Upper lobe of left lung (tissue), 4 donors: ENCODE measurements around the gene RAPH1.

Experiments
- EP300 ChIP-seq, 4 donors: sonication (generic); formaldehyde crosslinking; IDR thresholded peaks; one replicate each; pipeline ENCODE4 v1.5.1; 2017; ENCODE audit warnings: antibody characterized with exemption in 4 of 4, control low read depth in 2 of 4
- POLR2A ChIP-seq, 4 donors: fragments of 450-650 bp; IDR thresholded peaks; one replicate each; pipeline ENCODE4 v1.5.1; 2016 to 2017; ENCODE audit warnings: antibody characterized with exemption in 4 of 4, mild to moderate bottlenecking in 2 of 4
- POLR2AphosphoS5 ChIP-seq, 2 donors: sonication (generic); formaldehyde crosslinking; IDR thresholded peaks; one replicate each; pipeline ENCODE4 v1.5.1; 2017; ENCODE audit warnings: antibody characterized with exemption in 2 of 2
- TF ChIP-seq, protein P1 (sequence below), 6 experiments: fragments of 450-650 bp in 4 of 6; fragments of 200-600 bp in 2 of 6; sonication (generic) in 2 of 6; IDR thresholded peaks; one replicate each; pipeline ENCODE4 v1.5.1; 2016 to 2019; ENCODE audit warnings: antibody characterized with exemption in 6 of 6

DNA sequence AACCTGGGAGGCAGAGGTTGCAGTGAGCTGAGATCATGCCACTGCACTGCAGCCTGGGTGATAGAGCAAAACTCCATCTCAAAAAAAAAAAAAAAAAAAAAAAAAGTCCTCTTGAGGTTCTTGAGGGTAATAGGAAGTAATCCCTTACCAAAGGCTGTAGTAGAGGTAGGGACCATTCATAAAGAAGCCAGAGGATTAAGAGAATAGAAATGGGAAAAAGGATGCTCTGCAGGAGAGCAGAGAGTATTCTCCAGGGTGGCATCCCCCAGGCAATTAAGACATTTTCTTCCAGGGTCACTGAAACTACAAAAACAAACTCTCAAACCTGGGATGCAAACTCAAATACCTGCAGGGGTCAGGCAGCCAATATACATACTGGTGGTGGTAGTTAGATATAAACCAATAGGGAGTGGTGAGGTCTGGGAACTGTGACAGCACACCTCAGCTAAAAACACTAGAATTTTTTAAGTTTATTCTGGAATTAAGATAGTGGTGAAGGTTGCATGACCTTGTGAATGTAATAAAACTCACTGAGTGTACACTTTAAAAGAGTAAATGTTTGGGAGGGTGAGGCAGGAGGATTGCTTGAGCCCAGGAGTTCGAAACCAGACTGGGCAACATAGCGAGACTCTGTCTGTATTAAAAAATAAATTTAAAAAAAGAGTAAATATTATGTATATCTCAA is 24.7 kb downstream of the RAPH1 start:
- TF ChIP-seq, protein P1, sequence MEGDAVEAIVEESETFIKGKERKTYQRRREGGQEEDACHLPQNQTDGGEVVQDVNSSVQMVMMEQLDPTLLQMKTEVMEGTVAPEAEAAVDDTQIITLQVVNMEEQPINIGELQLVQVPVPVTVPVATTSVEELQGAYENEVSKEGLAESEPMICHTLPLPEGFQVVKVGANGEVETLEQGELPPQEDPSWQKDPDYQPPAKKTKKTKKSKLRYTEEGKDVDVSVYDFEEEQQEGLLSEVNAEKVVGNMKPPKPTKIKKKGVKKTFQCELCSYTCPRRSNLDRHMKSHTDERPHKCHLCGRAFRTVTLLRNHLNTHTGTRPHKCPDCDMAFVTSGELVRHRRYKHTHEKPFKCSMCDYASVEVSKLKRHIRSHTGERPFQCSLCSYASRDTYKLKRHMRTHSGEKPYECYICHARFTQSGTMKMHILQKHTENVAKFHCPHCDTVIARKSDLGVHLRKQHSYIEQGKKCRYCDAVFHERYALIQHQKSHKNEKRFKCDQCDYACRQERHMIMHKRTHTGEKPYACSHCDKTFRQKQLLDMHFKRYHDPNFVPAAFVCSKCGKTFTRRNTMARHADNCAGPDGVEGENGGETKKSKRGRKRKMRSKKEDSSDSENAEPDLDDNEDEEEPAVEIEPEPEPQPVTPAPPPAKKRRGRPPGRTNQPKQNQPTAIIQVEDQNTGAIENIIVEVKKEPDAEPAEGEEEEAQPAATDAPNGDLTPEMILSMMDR (IDR thresholded peaks at IDR 0.05), result no peak
- no peak for TF ChIP-seq POLR2A (IDR thresholded peaks at IDR 0.05)
- no peak for TF ChIP-seq POLR2AphosphoS5 (IDR thresholded peaks at IDR 0.05)
- no peak for TF ChIP-seq EP300 (IDR thresholded peaks at IDR 0.05)
